Prostate gland (tissue), 2 donors: ENCODE data around the gene JMJD7. TPM values are rescaled to one million over a fixed set of nuclear protein-coding genes. Genes with fewer than 3 reads are reported as not detected.

Experiments used
- DNase-seq: peaks from one replicate; pipeline ENCODE4 v3.0.0-alpha.2; 2019; ENCODE audit warnings: low spot score
- H3K27ac ChIP-seq, 2 donors: fragments of 200-600 bp; sonication (generic); 2 replicates each; pipeline ENCODE4 v1.5.1; 2017 to 2019
- H3K27me3 ChIP-seq: fragments of 200-600 bp; sonication (generic); replicated peaks from 2 replicates; pipeline ENCODE4 v1.5.1; 2019; ENCODE audit not compliant: insufficient read depth
- H3K36me3 ChIP-seq, 2 donors: fragments of 200-600 bp; sonication (generic); 1 replicate in 1 of 2; 2 replicates in 1 of 2; pipeline versions ENCODE4 v1.5.1 to v1.8.1; 2017 to 2019
- H3K4me1 ChIP-seq: fragments of 200-600 bp; sonication (generic); replicated peaks from 2 replicates; pipeline ENCODE4 v1.5.1; 2019
- H3K4me3 ChIP-seq, 2 donors: fragments of 200-600 bp; sonication (generic); 2 replicates each; pipeline ENCODE4 v1.5.1; 2017 to 2019
- H3K9me3 ChIP-seq: fragments of 200-600 bp; sonication (generic); 2 replicates; pipeline ENCODE4 v1.5.1; 2017
- POLR2A ChIP-seq: fragments of 450-650 bp; IDR thresholded peaks from one replicate; pipeline ENCODE4 v1.6.1; 2016; ENCODE audit warnings: antibody characterized with exemption, mild to moderate bottlenecking
- POLR2AphosphoS5 ChIP-seq: sonication (generic); formaldehyde crosslinking; IDR thresholded peaks from one replicate; pipeline ENCODE4 v1.6.1; 2017; ENCODE audit warnings: antibody characterized with exemption
- WGBS: methylation state at CpG from one replicate; pipeline ENCODE4 v1.1.5; 2018; 5-methylcytosine and 5-hydroxymethylcytosine counted together
- intact Hi-C: fragments of 100-400 bp; cut with DNase I; formaldehyde crosslinking; loops from one replicate; pipeline ENCODE4 v1.14.2; 2022
- total RNA-seq, 2 donors: library from RNA; depleted of rRNA; stranded (reverse); fragments of >200 nt; gene quantifications; one replicate each; pipeline ENCODE4 v1.1.0, GENCODE V29; 2016
- TF ChIP-seq, protein P1 (sequence below), 4 experiments: fragments of 200-600 bp in 2 of 4; fragments of 450-650 bp in 2 of 4; sonication (generic) in 2 of 4; IDR thresholded peaks; 1 replicate in 3 of 4; 2 replicates in 1 of 4; pipeline ENCODE4 v1.5.1; 2016 to 2019; ENCODE audit warnings: antibody characterized with exemption in 4 of 4, mild to moderate bottlenecking in 2 of 4, moderate library complexity in 2 of 4

The JMJD7 gene
- total RNA-seq, 2 donors from 2014 or later: 20.7 to 56.6 TPM

DNA sequence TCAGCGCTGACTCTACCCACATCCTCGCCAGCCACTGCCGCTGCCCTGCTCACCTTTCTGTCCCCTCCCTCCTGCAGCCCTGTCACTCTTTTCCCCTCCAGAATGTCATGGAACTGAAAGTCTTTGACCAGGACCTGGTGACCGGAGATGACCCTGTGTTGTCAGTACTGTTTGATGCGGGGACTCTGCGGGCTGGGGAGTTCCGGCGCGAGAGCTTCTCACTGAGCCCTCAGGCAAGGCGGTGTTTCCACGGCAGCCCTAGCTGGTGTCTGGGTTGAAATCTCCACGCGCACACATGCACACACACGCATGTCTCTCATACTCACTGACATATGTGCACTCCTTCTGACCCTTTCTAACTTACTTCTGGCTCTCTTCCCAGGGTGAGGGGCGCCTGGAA, 12.8 kb downstream of the JMJD7 start:
- WGBS: 87% methylated on average over 15 of the region's 15 CpGs
- peaks cover 22% of the 10 kb centered on the region for H3K4me1 ChIP-seq
- intact Hi-C loops: no loop called here
- no peak for DNase-seq
- H3K36me3 ChIP-seq: peaks cover 0 to 4% of the 10 kb centered on the region in 2 donors
- H3K4me3 ChIP-seq: no peak overlapping the region
- H3K27ac ChIP-seq: no peak overlapping the region
- no peaks in the 10 kb centered on the region for H3K9me3 ChIP-seq
- TF ChIP-seq POLR2AphosphoS5 (no peak), POLR2A (no peak)
- TF ChIP-seq, protein P1, sequence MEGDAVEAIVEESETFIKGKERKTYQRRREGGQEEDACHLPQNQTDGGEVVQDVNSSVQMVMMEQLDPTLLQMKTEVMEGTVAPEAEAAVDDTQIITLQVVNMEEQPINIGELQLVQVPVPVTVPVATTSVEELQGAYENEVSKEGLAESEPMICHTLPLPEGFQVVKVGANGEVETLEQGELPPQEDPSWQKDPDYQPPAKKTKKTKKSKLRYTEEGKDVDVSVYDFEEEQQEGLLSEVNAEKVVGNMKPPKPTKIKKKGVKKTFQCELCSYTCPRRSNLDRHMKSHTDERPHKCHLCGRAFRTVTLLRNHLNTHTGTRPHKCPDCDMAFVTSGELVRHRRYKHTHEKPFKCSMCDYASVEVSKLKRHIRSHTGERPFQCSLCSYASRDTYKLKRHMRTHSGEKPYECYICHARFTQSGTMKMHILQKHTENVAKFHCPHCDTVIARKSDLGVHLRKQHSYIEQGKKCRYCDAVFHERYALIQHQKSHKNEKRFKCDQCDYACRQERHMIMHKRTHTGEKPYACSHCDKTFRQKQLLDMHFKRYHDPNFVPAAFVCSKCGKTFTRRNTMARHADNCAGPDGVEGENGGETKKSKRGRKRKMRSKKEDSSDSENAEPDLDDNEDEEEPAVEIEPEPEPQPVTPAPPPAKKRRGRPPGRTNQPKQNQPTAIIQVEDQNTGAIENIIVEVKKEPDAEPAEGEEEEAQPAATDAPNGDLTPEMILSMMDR (IDR thresholded peaks at IDR 0.05): no peak
- no peaks in the 10 kb centered on the region for H3K27me3 ChIP-seq

DNA sequence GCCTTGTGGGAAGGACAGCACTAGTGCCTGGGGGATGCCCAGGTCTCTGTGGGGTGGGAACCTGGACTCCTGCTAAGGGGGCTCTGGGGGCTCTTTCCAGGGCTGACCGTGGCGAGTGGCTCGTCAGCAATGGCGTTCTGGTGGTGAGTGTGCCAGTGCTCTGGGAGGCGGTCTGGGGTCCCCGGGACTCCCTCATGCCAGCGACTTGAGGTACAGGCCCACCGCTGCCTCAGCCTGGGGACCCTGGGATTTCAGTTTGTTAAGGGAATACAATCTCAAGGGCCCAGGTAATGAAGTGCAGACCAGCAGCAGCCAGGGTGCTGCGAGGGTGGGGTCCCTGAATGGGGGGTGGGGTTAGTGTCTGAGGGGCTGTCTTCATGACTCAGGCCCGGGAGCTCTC, 13.2 kb downstream of the JMJD7 start:
- intact Hi-C loops: no loop called here
- no peak overlapping the region for H3K4me3 ChIP-seq
- TF ChIP-seq POLR2A (no peak), POLR2AphosphoS5 (no peak)
- TF ChIP-seq, protein P1 (IDR thresholded peaks at IDR 0.05): no peak
- H3K27me3 ChIP-seq: no peaks in the 10 kb centered on the region
- no peaks in the 10 kb centered on the region for H3K9me3 ChIP-seq
- 93% methylated on average over 10 of the region's 10 CpGs for WGBS
- no peak for DNase-seq
- peaks cover 0 to 4% of the 10 kb centered on the region in 2 donors for H3K36me3 ChIP-seq
- no peak overlapping the region for H3K27ac ChIP-seq
- peaks cover 22% of the 10 kb centered on the region for H3K4me1 ChIP-seq

DNA sequence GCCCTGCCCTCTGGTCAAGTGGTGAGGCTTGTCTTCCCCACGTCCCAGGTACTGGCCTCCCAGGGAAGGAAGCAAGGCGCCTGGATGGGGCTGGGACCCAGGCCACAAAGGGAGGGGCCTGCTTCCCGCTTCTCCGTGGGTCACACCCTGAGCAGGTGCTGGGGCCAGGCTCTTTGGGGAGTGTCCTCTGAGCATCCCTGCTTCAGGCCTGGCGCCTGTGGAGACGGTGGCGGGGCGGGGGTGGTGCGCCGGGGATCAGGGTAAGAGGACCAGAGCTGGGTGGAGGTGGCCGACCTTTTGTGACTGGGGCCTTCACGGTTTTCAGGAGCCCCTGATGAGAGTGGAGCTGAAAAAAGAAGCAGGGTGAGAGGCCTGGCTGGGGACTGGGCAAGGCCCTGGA, 14.3 kb downstream of the JMJD7 start:
- H3K4me3 ChIP-seq: no peak overlapping the region
- no peak for TF ChIP-seq POLR2A
- no peak for TF ChIP-seq POLR2AphosphoS5
- TF ChIP-seq, protein P1 (IDR thresholded peaks at IDR 0.05): no peak
- H3K4me1 ChIP-seq: peaks cover 22% of the 10 kb centered on the region
- intact Hi-C loops: no loop called here
- H3K36me3 ChIP-seq: peaks cover 4% of the 10 kb centered on the region in 2 donors
- no peak for DNase-seq
- no peak overlapping the region for H3K27ac ChIP-seq
- H3K27me3 ChIP-seq: no peaks in the 10 kb centered on the region
- 74% methylated on average over 12 of the region's 12 CpGs for WGBS
- H3K9me3 ChIP-seq: no peaks in the 10 kb centered on the region

DNA sequence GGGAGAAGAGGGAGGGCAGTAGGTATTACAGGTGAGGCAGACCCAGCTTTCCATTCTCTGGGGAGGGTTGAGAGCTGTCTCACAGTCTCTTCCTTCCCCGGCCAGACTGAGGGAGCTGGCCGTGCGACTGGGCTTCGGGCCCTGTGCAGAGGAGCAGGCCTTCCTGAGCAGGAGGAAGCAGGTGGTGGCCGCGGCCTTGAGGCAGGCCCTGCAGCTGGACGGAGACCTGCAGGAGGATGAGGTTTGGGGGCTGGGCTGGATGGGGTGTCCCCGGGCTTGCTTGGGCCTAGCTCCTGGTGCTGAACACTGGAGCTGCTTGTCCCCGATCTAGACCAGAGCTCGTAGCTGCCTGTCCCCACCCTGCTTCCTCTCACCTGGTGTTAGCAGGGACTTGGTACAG, 15.7 kb downstream of the JMJD7 start:
- intact Hi-C loops: no loop called here
- Histone ChIP-seq H3K27me3 (no peaks in the 10 kb centered on the region), H3K36me3 (peaks cover 6 to 12% of the 10 kb centered on the region in 2 donors), H3K27ac (no peak overlapping the region), H3K9me3 (no peaks in the 10 kb centered on the region), H3K4me3 (no peak overlapping the region), H3K4me1 (peaks cover 15% of the 10 kb centered on the region)
- 84% methylated on average over 10 of the region's 10 CpGs for WGBS
- no peak for DNase-seq
- no peak for TF ChIP-seq POLR2A
- TF ChIP-seq, protein P1 (IDR thresholded peaks at IDR 0.05): no peak
- no peak for TF ChIP-seq POLR2AphosphoS5

DNA sequence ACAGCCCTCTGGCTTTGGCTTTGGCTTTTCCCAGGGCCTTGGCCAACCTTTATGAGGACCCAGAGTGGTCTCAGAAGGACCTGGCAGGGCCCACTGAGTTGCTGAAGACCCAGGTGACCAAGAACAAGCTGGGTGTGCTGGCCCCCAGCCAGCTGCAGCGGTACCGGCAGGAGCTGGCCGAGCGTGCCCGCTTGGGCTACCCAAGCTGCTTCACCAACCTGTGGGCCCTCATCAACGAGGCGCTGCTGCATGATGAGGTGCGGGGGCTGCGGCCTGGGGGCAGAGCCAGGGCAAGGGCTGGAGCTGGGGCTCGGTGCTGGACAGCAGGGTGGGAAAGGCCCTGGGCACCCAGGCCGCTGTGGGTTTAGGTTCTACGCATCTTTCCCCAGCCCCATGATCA, 16.9 kb downstream of the JMJD7 start:
- Histone ChIP-seq H3K9me3 (no peaks in the 10 kb centered on the region), H3K36me3 (peaks cover 6 to 12% of the 10 kb centered on the region in 2 donors), H3K4me1 (peaks cover 3% of the 10 kb centered on the region), H3K27me3 (no peaks in the 10 kb centered on the region), H3K27ac (no peak overlapping the region), H3K4me3 (no peak overlapping the region)
- intact Hi-C loops: no loop called here
- TF ChIP-seq, protein P1 (IDR thresholded peaks at IDR 0.05): no peak
- TF ChIP-seq POLR2A: no peak
- no peak for TF ChIP-seq POLR2AphosphoS5
- WGBS: 79% methylated on average over 12 of the region's 12 CpGs
- no peak for DNase-seq
